NCI-H1436 (cell line): ENCODE data around the gene NUMB.

ENCODE experiments used
- DNase-seq: peaks from one replicate; lab custom pipeline; 2025; lab: John Stamatoyannopoulos, UW

NUMB gene

DNA sequence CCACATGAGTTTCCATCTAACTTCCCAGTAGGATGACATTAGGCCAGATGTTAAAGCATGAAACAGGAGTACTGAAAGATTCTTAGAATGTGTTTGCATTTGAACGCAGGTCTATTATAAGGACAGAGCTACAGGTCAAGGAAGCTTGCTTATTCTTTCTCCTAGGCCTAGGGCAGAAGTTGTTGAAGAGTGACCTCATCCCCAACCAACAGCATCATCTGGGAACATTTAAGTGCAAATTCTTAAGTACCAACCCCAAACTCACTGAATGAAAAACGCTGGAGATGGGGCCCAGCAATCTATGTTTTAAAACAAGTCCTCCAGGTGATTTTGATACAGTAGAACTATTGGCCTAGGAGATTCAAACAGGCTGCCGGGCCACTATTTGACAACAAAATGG lies 168.6 kb downstream of the NUMB start:
- DNase-seq: no peak

GRCh38 chr14:73289308-73289707 lies 169.0 kb downstream of the NUMB start:
- no peak for DNase-seq

GRCh38 chr14:73287071-73287470 lies 171.3 kb downstream of the NUMB start:
- no peak for DNase-seq

- no peak for DNase-seq
Measured at GRCh38 chr14:73286598-73286997, 171.7 kb downstream of the NUMB start.

- no peak for DNase-seq
Measured at GRCh38 chr14:73285979-73286378, 172.4 kb downstream of the NUMB start.

- DNase-seq: no peak
Measured at GRCh38 chr14:73283608-73284379, 174.6 kb downstream of the NUMB start.

GRCh38 chr14:73280903-73281302 lies 177.4 kb downstream of the NUMB start:
- no peak for DNase-seq

DNA sequence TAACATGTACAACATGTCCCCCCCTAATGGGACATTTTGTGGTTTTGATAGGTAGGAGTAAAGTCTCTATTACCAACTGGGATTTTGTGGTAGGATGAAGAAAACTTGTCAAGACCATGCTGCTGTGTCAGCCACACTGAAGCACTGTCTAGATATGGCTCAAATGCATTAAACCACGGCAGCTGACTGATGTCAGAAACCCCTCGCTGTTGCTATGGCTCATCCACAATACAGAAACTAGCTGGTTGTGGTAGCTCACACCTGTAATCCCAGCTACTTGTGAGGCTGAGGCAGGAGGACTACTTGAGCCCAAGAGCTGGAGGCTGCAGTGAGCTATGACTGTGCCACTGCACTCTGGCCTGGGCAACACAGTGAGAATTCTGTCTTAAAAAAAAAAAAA lies 181.0 kb downstream of the NUMB start:
- no peak for DNase-seq

DNA sequence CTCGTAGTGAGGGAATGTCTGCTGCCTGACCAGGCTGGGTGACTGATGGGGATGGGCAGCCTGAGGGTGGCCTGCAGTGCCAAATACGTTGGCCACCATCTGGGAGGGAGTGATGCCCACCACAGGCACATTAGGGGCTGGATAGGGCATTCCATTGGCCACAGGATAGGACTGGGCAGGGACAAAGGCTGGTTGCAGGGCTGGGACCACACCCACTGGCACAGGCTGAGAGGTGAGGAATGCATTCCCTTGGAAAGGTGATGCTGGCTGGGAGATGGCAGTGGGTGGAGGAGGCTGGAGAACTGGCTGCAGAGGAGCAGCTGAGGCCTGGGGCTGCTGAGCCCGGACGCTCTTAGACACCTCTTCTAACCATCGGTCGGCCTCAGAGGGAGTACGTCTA lies 181.5 kb downstream of the NUMB start:
- DNase-seq: no peak

GRCh38 chr14:73273799-73274198 lies 184.5 kb downstream of the NUMB start:
- no peak for DNase-seq

- no peak for DNase-seq
Measured at GRCh38 chr14:73272393-73272792, 186.0 kb downstream of the NUMB start.

- DNase-seq: no peak
Measured at GRCh38 chr14:73269729-73270531, 188.4 kb downstream of the NUMB start.

DNA sequence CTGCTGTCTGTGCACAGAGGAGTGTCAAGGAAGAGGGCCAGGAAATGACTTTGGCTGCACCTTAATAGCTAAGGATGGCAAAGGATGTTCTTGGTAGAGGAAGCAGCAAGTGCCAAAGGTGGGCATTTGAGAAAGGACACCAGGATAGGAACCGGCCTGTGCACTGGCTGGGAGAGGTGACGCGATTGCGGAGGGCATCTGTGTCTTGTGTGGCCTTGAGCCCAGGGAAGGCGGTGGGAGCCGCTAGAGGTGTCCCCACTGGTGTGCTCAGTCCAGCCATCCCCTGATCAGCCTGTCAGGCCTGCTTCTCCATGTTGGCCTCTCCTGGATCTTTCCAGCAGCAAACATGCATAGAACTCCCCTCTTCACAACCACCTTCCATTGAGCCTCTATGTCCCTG lies 190.9 kb downstream of the NUMB start:
- DNase-seq: no peak

DNA sequence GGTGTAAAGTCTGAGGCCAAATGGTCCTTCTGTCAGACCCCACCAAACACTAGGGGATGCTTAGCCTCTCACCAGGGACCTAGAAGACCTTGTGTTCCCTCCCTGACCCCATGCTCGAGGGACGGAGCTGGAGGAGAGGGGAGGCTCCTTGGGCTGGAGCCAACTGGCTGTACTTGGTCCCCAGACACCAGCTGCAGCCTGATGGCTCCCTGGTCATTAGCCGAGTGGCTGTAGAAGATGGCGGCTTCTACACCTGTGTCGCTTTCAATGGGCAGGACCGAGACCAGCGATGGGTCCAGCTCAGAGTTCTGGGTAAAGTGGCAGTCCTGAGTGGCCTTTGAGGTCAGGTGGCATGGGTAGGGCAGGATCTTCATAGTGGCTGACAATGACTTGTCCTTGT lies 192.0 kb downstream of the NUMB start:
- DNase-seq: no peak

- DNase-seq: no peak
Measured at GRCh38 chr14:73265721-73266046, 192.7 kb downstream of the NUMB start.

DNA sequence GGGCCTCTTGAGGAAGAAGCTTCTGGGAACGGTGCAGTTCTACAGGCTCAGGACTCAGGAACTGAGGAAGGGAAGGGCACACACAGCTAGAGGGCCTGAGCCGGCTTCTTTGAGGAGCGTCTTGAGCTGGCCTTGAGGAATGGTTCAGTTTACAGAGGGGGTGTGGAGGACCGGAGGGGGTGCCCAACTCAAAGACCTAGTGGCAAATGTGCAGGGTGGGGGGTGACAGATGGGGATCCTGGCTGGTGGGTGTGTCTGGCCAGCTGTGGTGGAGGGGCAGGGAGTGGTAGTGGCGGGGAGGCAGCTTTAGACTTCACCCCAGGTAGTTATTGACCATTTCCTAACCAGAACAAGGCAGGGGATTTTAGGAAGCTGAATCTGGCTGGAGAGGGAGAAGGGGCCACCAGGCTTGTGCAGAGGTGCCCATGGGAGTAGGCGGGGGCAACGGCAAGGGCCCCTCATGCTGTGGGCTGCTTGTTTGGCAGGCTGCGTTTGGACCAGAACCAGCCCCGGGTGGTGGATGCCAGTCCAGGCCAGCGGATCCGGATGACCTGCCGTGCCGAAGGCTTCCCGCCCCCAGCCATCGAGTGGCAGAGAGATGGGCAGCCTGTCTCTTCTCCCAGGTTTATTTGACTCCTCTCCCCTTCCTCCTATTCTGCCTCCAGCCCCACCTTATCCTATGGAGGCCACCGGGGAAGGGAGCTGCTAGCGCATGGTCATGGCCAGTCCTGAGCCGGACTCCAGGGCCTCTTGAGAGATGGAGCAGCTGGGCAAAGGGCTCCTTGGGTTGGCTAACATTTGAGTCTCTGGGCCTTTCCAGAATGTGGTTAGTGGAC lies 193.2 kb downstream of the NUMB start:
- DNase-seq: no peak

GRCh38 chr14:73264080-73264884 lies 194.1 kb downstream of the NUMB start:
- DNase-seq: no peak

GRCh38 chr14:73263606-73264005 lies 194.7 kb downstream of the NUMB start:
- no peak for DNase-seq

DNA sequence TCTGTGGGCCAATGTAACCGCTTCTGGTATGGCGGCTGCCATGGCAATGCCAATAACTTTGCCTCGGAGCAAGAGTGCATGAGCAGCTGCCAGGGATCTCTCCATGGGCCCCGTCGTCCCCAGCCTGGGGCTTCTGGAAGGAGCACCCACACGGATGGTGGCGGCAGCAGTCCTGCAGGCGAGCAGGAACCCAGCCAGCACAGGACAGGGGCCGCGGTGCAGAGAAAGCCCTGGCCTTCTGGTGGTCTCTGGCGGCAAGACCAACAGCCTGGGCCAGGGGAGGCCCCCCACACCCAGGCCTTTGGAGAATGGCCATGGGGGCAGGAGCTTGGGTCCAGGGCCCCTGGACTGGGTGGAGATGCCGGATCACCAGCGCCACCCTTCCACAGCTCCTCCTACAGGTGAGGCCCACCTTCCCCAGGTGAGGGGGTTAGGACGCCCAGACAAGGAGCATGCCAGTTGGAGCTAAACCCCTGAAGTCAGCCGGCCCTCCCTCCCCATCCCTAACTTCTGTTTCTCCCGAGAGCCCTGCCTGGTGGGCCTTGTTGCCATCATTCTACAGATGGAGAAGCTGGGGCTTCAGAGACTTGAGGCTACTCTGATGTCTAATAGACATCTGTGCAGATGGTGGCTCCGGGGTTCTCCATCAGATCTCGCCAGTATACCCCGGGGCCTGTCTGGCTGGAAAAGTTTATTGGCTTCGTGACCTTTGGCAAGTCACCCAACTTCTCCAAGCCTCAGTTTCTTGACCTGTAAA lies 195.7 kb downstream of the NUMB start:
- DNase-seq: no peak

- DNase-seq: no peak
Measured at GRCh38 chr14:73261520-73262426, 196.6 kb downstream of the NUMB start.
